Lower lobe of right lung (tissue), 2 donors: Measurements from ENCODE around the gene HSFX2. TPM values are rescaled to one million over a fixed set of nuclear protein-coding genes. Genes with fewer than 3 reads are reported as not detected.
"Not testable (repeated sequence)": the region's sequence is repeated elsewhere in the genome, so short reads cannot be mapped to it uniquely, and the experiment has no call there.

Source experiments
- ATAC-seq, 2 donors: fragments of 200-7000 bp; cut with Tn5 transposase; one replicate each; pipeline ENCODE4 v1.9.1; 2020 to 2022; ENCODE audit warnings: mild to moderate bottlenecking in 2 of 2, moderate library complexity in 2 of 2
- DNase-seq: peaks from one replicate; pipeline ENCODE4 v3.0.0-alpha.2; 2020
- H3K27ac ChIP-seq: fragments of 200-600 bp; one replicate; pipeline ENCODE4 v1.8.0; 2022
- H3K27me3 ChIP-seq: fragments of 200-600 bp; one replicate; pipeline ENCODE4 v1.8.0; 2022; ENCODE audit warnings: low read depth
- H3K36me3 ChIP-seq: fragments of 200-600 bp; one replicate; pipeline ENCODE4 v1.8.0; 2022; ENCODE audit warnings: mild to moderate bottlenecking
- H3K4me1 ChIP-seq: fragments of 200-600 bp; one replicate; pipeline ENCODE4 v1.8.0; 2022
- H3K4me3 ChIP-seq: fragments of 200-600 bp; one replicate; pipeline ENCODE4 v1.8.0; 2022; ENCODE audit warnings: mild to moderate bottlenecking
- H3K9me3 ChIP-seq: fragments of 200-600 bp; one replicate; pipeline ENCODE4 v1.8.0; 2022
- intact Hi-C: fragments of 100-400 bp; cut with DNase I; formaldehyde crosslinking; loops from one replicate; pipeline ENCODE4 v1.11.0; 2022
- total RNA-seq: library from RNA; stranded (reverse); fragmentation: NEBNext Ultra II Directional; extraction: Animal tissue kit (Norgen Biotek cat#: 25700); gene quantifications from one replicate; pipeline ENCODE4 v1.2.1, GENCODE V29; 2021
- donor health status: DM: no; HTN: yes; CAD: no; lungs with severe emphysema.

Gene HSFX2
- total RNA-seq, 1 donor from 2014 or later: not detected

DNA sequence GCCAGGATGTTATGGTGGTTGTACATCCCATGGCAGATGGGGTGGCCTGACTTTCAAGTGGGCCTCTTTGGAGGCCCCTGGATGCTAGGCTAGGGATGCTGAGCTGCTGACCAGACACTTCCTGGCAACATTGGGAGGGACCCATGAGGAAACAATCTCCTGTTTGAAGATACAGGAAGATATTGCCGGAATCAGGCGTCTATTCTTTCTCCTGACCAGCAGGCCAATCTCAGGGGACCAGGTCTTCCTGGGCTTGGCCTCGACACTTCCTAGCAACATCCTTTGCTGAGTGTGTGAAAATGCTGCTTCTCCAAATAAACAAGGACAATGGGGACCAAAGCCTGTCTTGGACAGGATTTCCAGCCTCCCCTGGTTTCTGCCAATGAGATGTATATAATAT lies 47.3 kb downstream of the HSFX2 start:
- intact Hi-C loops, H3K27ac ChIP-seq, H3K27me3 ChIP-seq, ATAC-seq, H3K36me3 ChIP-seq, H3K4me3 ChIP-seq, H3K9me3 ChIP-seq, H3K4me1 ChIP-seq, DNase-seq: not testable (repeated sequence)

GRCh38 chrX:149546962-149547361 lies 48.2 kb downstream of the HSFX2 start:
- H3K4me1 ChIP-seq, H3K9me3 ChIP-seq, H3K36me3 ChIP-seq, H3K27me3 ChIP-seq, intact Hi-C loops, ATAC-seq, H3K4me3 ChIP-seq, DNase-seq, H3K27ac ChIP-seq: not testable (repeated sequence)

DNA sequence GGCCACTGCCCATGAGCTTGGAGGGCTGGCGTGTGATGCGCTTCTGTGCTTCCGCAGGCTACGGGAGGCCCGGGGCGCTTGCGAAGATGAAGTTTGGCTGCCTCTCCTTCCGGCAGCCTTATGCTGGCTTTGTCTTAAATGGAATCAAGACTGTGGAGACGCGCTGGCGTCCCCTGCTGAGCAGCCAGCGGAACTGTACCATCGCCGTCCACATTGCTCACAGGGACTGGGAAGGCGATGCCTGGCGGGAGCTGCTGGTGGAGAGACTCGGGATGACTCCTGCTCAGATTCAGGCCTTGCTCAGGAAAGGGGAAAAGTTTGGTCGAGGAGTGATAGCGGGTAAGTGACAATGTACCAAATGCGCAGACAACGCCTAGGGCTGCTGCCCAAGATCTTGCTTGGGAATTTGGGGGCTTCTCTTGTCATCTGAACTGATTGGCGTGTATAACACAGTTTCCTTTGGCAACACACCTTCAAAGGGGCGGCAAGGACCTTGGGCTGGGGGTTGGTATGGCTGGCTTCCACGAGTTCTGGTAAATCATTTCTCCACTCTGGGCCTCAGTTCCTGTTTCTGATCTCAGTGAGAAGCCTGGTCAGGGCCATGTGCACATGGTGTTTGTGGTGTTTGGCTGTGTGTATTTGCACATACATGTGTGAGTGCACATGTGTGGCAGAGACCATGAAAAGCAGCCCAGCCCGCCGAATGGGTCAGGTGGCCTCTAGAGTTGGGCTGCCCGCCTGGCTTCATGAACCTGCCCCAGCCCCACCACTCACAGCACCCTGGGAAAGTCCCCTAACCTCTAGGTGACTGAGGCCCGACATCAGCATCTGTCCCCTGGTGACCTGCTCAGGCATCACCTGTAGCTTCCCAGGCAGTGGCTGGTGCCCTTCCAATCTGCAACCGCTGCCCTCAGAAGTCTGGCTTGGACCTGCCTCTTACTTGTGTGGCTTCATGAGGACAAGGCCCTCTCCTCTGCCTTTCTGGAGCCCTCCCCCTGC lies 49.3 kb downstream of the HSFX2 start:
- ATAC-seq, H3K9me3 ChIP-seq, H3K4me3 ChIP-seq, H3K4me1 ChIP-seq, DNase-seq, H3K27me3 ChIP-seq, H3K27ac ChIP-seq, H3K36me3 ChIP-seq, intact Hi-C loops: not testable (repeated sequence)

Other genes starting within 250 kb of the HSFX2 start
- 88.6 TPM for gene IDS, start 90.0 kb downstream of the HSFX2 start, total RNA-seq
- gene EOLA1, start 54.3 kb downstream of the HSFX2 start, total RNA-seq: 19.8 TPM
- not detected for gene HSFX3, start 45.4 kb downstream of the HSFX2 start, total RNA-seq
- not detected for gene MAGEA9B, start 7.9 kb downstream of the HSFX2 start, total RNA-seq
- 19.9 TPM for gene TMEM185A, start 36.5 kb upstream of the HSFX2 start, total RNA-seq
- not detected for gene MAGEA11, start 116.7 kb upstream of the HSFX2 start, total RNA-seq
- gene HSFX1, start 178.8 kb upstream of the HSFX2 start, total RNA-seq: 2.2 TPM
- not detected for gene MAGEA9, start 186.6 kb upstream of the HSFX2 start, total RNA-seq